Esophagus muscularis mucosa (tissue), 4 donors: ENCODE measurements around the gene LYRM1.

Experiments used
- CTCF ChIP-seq, 3 experiments: fragments of 200-600 bp in 2 of 3; fragments of 450-650 bp in 1 of 3; sonication (generic) in 2 of 3; IDR thresholded peaks; one replicate each; pipeline ENCODE4 v1.5.1; 2017 to 2019; ENCODE audit warnings: antibody characterized with exemption in 3 of 3, mild to moderate bottlenecking in 2 of 3, moderate library complexity in 1 of 3
- EP300 ChIP-seq: sonication (generic); formaldehyde crosslinking; IDR thresholded peaks from one replicate; pipeline ENCODE4 v1.6.1; 2017; ENCODE audit warnings: antibody characterized with exemption
- POLR2A ChIP-seq: fragments of 450-650 bp; IDR thresholded peaks from one replicate; pipeline ENCODE4 v1.6.1; 2017; ENCODE audit warnings: antibody characterized with exemption, moderate library complexity, mild to moderate bottlenecking, low read depth

GRCh38 chr16:20916942-20917341 is 16.4 kb downstream of the LYRM1 start:
- TF ChIP-seq CTCF (IDR thresholded peaks at IDR 0.05) (no peak), POLR2A (no peak), EP300 (no peak)
